Nephron (organoid): Measurements from ENCODE around the gene NAXD.

ENCODE experiments used
- H3K27ac Mint-ChIP-seq, 3 experiments: 2 replicates each; pipeline ENCODE4 v1.8.0; 2020; ENCODE audit warnings: mixed read lengths in 3 of 3, mild to moderate bottlenecking in 2 of 3, moderate library complexity in 1 of 3
- H3K27me3 Mint-ChIP-seq: 2 replicates; pipeline ENCODE4 v1.8.0; 2021; ENCODE audit warnings: low read depth, mild to moderate bottlenecking, moderate library complexity, mixed read lengths
- H3K36me3 Mint-ChIP-seq: 2 replicates; pipeline ENCODE4 v1.8.0; 2020; ENCODE audit warnings: low read depth, mixed read lengths
- H3K4me1 Mint-ChIP-seq: 2 replicates; pipeline ENCODE4 v1.8.0; 2020; ENCODE audit warnings: mixed read lengths
- H3K4me3 Mint-ChIP-seq, 3 experiments: 2 replicates each; pipeline ENCODE4 v1.8.0; 2020; ENCODE audit warnings: mild to moderate bottlenecking in 3 of 3, mixed read lengths in 3 of 3, moderate library complexity in 2 of 3
- H3K9me3 Mint-ChIP-seq: 2 replicates; pipeline ENCODE4 v1.8.0; 2020; ENCODE audit warnings: mixed read lengths
- TF ChIP-seq, protein P1 (sequence below), 3 experiments: fragments of 200-600 bp; sonication (generic); IDR thresholded peaks; one replicate each; pipeline ENCODE4 v1.5.0; 2021; ENCODE audit warnings: antibody characterized with exemption in 3 of 3; ENCODE audit not compliant: unreplicated experiment in 3 of 3

Gene NAXD

GRCh38 chr13:110646442-110647364 lies 31.4 kb downstream of the NAXD start:
- Mint-ChIP-seq H3K4me3 (no peak overlapping the region), H3K27me3 (no peaks in the 10 kb centered on the region), H3K36me3 (peaks cover 29% of the 10 kb centered on the region), H3K27ac (no peak overlapping the region), H3K9me3 (no peaks in the 10 kb centered on the region), H3K4me1 (peaks cover 8% of the 10 kb centered on the region)
- TF ChIP-seq, protein P1, sequence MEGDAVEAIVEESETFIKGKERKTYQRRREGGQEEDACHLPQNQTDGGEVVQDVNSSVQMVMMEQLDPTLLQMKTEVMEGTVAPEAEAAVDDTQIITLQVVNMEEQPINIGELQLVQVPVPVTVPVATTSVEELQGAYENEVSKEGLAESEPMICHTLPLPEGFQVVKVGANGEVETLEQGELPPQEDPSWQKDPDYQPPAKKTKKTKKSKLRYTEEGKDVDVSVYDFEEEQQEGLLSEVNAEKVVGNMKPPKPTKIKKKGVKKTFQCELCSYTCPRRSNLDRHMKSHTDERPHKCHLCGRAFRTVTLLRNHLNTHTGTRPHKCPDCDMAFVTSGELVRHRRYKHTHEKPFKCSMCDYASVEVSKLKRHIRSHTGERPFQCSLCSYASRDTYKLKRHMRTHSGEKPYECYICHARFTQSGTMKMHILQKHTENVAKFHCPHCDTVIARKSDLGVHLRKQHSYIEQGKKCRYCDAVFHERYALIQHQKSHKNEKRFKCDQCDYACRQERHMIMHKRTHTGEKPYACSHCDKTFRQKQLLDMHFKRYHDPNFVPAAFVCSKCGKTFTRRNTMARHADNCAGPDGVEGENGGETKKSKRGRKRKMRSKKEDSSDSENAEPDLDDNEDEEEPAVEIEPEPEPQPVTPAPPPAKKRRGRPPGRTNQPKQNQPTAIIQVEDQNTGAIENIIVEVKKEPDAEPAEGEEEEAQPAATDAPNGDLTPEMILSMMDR (IDR thresholded peaks at IDR 0.05; ENCODE audit: unreplicated experiment in 3 of 3) = no peak

GRCh38 chr13:110647365-110647737 lies 32.0 kb downstream of the NAXD start:
- no peaks in the 10 kb centered on the region for H3K27me3 Mint-ChIP-seq
- H3K27ac Mint-ChIP-seq = no peak overlapping the region
- peaks cover 30% of the 10 kb centered on the region for H3K36me3 Mint-ChIP-seq
- peaks cover 8% of the 10 kb centered on the region for H3K4me1 Mint-ChIP-seq
- TF ChIP-seq, protein P1 (IDR thresholded peaks at IDR 0.05; ENCODE audit: unreplicated experiment in 3 of 3) = no peak
- H3K4me3 Mint-ChIP-seq = no peak overlapping the region
- H3K9me3 Mint-ChIP-seq = no peaks in the 10 kb centered on the region

DNA sequence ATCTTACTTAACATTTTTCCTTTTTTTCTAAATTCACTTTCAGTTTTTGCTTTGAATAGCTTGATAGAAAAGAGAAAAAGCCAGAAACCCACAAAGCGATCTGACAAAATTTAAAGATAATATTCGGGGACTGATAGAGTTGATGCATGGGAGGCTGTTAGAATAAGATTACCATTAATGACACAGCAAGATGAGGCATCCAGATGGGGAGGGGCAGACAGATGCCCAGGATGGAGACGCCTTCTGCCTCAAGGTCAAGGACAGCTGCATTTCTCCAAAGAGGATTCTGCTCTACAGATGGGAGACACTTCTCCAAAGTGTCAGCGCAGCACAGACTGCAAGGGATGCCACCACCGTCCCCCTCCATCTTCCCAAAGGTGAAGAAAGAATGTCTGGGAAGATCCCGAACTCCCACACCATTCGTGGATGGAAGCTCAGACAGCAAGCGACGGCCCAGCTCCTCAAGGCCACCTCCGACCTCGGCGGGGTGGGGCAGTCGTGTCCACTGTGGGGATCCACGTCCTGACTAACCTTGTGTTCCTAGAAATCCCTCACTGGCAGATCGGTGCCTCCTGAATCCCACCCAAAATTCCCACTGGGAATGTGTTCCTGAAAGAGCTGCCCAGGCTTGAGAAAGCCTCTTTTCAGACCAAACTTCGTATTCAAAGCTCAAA lies 32.9 kb downstream of the NAXD start:
- Mint-ChIP-seq H3K27me3 (no peaks in the 10 kb centered on the region), H3K36me3 (peaks cover 25% of the 10 kb centered on the region), H3K4me3 (no peak overlapping the region), H3K27ac (no peak overlapping the region), H3K4me1 (peaks cover 1% of the 10 kb centered on the region), H3K9me3 (no peaks in the 10 kb centered on the region)
- TF ChIP-seq, protein P1 (IDR thresholded peaks at IDR 0.05; ENCODE audit: unreplicated experiment in 3 of 3) = no peak

DNA sequence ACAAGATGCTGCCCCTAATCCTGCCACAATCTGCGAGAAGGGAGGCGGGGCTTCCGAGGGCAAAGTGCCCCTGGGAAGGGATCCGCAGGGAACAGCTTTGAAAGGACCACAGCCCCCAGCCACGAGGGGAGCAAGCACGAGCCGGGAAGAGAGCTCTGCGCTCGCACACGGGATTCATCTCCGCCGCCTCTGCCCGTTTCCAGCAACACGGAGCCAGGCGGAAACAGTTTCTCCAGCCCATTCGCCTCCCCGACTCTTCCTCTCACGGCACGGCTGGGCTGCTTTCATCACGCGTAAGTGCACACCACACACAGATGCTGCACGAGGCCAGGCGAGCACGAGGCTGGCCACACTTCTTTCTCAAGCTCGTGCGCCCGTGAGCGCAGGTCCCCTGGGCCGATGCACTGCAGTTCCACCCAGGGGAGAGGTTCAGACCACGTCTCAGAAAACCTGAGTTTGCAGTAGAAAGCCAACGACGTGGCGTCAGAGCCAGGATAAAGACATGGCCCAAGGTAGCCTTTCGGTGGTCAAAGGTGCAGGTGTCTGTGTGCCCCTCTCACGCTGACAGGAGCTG lies 33.6 kb downstream of the NAXD start:
- TF ChIP-seq, protein P1 (IDR thresholded peaks at IDR 0.05; ENCODE audit: unreplicated experiment in 3 of 3) = no peak
- no peak overlapping the region for H3K4me3 Mint-ChIP-seq
- H3K4me1 Mint-ChIP-seq = no peaks in the 10 kb centered on the region
- peaks cover 25% of the 10 kb centered on the region for H3K36me3 Mint-ChIP-seq
- H3K9me3 Mint-ChIP-seq = no peaks in the 10 kb centered on the region
- no peak overlapping the region for H3K27ac Mint-ChIP-seq
- H3K27me3 Mint-ChIP-seq = no peaks in the 10 kb centered on the region

GRCh38 chr13:110649551-110649950 lies 34.2 kb downstream of the NAXD start:
- Mint-ChIP-seq H3K27me3 (no peaks in the 10 kb centered on the region), H3K27ac (no peak overlapping the region), H3K36me3 (peaks cover 30% of the 10 kb centered on the region), H3K4me3 (no peak overlapping the region), H3K4me1 (no peaks in the 10 kb centered on the region), H3K9me3 (no peaks in the 10 kb centered on the region)
- TF ChIP-seq, protein P1 (IDR thresholded peaks at IDR 0.05; ENCODE audit: unreplicated experiment in 3 of 3) = no peak
